Activated CD8-positive, alpha-beta memory T cell treated with anti-CD3 and anti-CD28 coated beads for 4 hours (primary cell): Measurements from ENCODE around the gene PAXX.

ENCODE experiments used
- DNase-seq, 2 donors: peaks; one replicate each; pipeline ENCODE4 v3.0.0-alpha.2; 2020; ENCODE audit warnings: low read depth in 2 of 2

PAXX gene

GRCh38 chr9:136953771-136954269 lies 38.4 kb upstream of the PAXX start:
- DNase-seq, result no peak

GRCh38 chr9:136954270-136955083 lies 37.7 kb upstream of the PAXX start:
- no peak for DNase-seq

DNA sequence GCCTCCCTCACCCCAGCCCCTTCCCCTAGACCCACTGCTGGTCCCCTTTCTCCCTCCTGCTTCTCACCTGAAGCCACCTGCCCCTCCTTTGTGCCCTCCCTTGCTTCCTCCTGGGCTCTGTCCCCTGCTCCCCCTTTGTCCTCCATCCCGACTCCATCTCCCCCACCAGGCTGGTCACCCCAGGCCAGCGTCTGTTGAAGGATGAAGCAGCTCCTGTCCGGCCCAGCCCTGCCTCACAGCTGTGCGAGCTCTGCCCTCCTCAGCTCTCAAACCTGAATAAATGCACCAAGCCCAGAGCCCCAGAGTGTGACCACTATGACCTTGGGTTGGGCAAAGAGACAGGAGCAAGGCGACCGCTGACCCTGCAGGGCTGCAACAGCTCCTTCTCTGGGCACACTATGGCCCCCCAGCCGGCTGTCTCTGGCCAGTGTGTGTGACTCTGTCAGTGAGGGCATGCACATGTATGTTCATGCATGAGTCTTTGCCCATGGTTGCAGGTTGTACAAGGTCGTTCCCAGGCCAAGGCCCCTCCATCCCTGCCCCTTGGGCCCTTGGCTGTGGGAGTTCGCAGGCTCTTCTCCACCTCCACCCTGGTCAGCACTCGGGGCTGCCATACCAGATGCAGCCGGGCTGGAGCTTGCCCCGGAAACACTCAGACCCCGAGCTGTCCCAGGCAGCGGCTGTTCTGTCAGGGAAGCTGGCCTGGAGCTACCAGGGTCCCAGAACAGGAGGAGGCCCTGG lies 36.9 kb upstream of the PAXX start:
- no peak for DNase-seq

- DNase-seq, result no peak
These were observed 36.3 kb upstream of the PAXX start for GRCh38 chr9:136955943-136956335.

DNA sequence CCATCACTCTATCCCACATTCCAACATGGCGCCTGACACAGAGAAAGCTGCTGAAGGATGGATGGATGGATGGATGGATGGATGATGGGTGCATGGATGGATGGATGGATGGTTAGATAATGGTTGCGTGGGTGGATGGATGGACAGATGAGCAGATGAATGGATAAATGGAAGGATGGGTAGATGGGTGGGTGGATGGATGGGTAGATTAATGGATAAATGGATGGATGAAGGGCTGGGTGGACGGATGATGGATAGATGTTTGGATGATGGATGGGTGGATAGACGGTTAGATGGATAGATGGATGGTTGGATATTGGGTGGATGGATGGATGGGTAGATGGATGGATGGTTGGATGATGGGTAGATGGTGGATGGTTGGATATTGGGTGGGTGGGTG lies 35.6 kb upstream of the PAXX start:
- no peak for DNase-seq

GRCh38 chr9:136957461-136957860 lies 34.8 kb upstream of the PAXX start:
- no peak for DNase-seq

DNA sequence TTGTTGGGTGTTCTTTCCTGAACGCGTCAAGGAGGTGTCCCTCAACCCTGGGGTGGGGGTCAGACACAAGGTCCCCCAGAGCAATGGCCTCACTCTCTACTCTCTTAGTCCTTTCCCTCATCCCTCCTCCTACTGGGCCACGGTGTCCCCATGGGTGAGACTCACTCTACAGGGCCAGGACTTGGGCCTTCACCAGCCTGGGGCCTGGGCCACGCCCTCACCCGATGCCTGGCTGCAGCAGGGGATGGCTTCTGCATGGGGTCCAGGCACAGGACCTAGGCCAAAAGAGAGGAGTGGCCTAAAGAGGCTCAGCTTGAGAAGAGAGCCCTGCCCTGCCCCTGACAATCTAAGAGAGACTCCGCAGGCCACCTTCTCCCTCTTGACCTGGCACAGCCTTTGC lies 34.3 kb upstream of the PAXX start:
- no peak for DNase-seq

- DNase-seq, result no peak
These were observed 33.7 kb upstream of the PAXX start for GRCh38 chr9:136958473-136958872.

- DNase-seq, result no peak
These were observed 33.0 kb upstream of the PAXX start for GRCh38 chr9:136958898-136959850.

GRCh38 chr9:136960212-136960937 lies 31.8 kb upstream of the PAXX start:
- DNase-seq, result no peak

- DNase-seq, result no peak
These were observed 31.3 kb upstream of the PAXX start for GRCh38 chr9:136960938-136961275.

DNA sequence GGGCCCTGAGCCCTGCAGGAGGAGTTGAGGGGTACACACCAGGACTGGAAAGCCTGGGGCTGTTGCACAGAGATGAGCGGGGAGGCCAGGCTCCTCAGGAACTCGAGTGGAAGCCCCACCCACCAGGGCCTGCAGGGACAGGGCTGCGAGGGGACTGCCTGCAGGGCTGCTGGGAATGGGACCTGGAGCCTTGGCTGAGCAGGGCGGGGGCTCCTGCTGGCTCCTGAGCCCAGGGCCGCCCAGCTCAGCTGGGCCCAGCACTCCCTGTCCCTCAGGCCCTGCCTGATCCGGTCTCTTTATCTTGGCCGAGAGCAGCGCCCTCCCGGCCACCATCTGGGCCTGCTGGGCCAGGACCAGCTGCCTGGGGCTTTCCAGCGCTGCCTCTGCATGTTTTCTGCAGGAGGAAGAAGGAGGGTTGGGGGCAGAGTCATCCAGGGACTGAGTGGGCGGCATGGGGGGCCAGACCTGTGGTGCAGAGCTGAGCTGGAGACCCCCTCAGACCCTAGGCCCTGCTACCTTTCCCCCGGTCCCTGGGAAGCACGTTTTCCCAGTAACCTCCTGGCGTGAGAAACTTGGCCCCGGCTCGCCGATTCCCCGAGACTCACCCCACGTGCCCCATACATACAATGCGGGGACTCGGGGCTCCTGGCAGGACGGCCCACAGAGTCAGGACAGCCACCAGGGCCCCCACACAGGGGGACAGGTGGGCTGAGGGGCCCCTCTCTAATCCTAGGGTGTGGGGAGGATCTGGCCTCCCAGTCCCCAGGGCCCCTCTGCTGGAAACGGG lies 30.8 kb upstream of the PAXX start:
- no peak for DNase-seq

DNA sequence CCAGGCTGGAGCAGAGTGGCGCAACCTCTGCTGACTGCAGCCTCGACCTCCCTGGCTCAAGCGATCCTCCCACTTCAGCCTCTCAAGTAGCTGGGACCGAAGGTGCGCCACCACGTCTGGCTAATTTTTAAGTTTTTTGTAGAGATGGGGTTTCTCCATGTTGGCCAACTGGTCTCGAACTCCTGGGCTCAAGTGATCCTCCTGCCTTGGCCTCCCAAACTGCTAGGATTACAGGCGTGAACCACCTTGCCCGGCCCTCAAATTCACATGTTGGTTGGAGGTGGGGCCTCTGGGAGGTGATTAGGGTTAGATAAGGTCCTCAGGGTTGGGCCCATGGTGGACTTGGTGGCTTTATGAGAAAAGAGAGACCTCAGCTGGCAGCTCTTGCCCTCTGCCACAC lies 30.1 kb upstream of the PAXX start:
- DNase-seq, result no peak

DNA sequence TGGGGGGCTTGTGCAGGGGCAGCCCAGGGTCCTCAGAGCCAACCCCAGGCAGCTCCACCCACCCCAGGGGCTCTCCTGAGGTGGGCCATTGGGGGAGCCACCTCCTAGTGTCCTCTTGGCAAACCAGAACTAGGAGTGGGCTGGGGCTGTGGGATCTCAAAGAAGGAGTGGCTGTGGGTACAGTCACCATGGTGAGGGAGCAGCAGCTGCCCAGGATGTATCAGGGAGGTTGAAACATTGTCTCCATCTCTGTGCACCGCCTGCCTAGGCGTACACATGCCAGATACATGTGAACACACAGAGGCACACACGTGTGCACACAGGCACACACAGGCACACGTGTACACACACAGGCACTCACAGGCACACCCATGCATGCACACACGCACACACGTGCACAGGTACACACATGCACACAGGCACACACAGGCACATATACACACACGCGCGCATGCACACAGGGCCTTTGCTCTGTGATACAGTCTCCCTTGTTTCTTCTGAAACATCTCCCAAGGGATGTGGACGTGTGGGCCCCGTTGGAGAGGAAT lies 29.4 kb upstream of the PAXX start:
- DNase-seq, result no peak

DNA sequence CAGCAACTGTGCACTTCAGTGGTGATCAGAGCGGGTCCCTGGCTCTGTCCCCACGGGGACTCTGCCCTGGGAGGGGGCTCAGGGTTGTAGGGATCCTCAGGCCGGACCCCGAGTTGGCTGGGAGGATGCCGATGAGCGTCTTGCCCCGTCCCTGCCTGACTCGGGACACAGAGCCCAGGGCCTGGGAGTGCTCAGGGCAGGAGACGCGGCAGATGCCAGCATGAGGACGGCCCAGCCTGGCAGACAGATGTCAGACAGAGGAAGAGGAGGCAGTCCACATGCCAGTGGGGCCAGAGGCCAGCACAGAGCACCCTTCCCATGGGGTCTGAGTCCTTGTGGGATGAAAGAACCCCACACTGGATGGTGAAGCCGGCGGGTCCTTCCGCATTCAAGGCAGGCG lies 28.9 kb upstream of the PAXX start:
- no peak for DNase-seq

GRCh38 chr9:136963751-136964150 lies 28.5 kb upstream of the PAXX start:
- DNase-seq, result no peak

- no peak for DNase-seq
These were observed 28.0 kb upstream of the PAXX start for GRCh38 chr9:136964171-136964689.

DNA sequence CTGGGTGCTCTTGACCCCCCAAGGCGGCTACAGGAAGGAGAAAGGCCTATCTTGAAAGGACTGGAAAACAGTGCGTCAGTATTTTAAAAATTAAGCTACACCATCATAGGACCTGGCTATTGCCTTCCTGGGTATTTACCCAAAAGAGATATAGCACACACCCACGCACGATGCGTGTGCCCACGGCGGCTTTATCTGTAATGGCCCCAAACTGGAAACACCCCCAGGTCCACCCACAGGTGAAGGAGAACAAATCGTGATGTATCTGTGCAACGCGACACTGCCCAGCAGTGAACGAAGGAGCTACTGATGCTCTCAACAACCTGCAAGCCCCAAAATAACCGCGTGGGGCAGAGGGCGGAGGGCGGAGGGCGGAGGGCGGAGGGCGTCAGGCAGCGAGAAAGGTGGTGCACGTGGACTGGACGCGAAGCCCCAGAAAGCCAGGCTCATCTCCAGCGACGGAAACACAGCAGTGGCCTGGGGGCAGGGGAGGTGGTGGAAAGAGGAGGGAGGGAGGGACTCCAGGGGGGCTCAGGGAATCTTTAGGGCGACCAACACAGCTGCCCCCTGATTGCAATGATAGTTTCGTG lies 27.3 kb upstream of the PAXX start:
- no peak for DNase-seq

DNA sequence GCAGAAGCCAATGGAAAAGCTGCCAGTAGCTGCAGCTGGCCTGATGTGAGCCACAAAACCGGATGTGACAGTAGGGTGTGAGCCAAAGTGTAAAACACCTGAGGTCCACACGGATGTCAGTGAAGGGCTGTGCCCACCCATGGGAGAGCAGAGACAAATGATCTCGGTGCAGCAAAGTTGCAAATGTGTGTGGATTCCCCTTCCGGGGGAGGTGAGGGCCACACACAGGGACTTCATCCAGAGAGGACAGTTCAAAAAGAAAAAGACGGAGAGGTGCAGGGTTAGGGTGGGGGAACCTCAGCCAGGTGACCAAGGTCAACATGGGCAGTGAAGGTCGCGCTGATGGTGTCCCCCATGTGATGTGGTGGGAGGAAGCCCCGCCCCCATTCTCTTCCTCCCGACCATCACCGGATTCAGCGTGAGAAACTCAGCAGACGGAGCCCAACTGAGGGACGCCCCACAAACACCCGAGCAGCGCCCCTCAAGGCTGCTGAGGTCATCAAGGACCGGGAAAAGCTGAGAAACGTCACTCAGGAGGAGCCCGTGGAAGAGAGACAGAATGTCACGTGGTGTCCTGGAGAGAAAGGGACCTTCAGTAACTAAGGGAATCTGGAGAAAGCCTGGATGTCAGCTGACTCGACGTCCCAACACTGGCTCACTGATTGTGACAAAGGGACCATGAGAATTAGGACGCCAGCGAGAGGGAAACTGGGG lies 26.3 kb upstream of the PAXX start:
- no peak for DNase-seq
